Ovary (tissue), 3 donors: ENCODE measurements around the gene FAM13A.

ENCODE experiments used
- CTCF ChIP-seq, 3 donors: fragments of 450-650 bp in 2 of 3; fragments of 200-600 bp in 1 of 3; IDR thresholded peaks; one replicate each; pipeline versions ENCODE4 v1.5.1 to v1.8.0; 2016 to 2022; ENCODE audit warnings: antibody characterized with exemption in 3 of 3, mild to moderate bottlenecking in 1 of 3
- POLR2A ChIP-seq: fragments of 450-650 bp; IDR thresholded peaks from one replicate; pipeline ENCODE4 v1.6.1; 2017; ENCODE audit warnings: antibody characterized with exemption, mild to moderate bottlenecking, moderate library complexity
- donor health status: DM: no; HTN: no; CAD: no.

DNA sequence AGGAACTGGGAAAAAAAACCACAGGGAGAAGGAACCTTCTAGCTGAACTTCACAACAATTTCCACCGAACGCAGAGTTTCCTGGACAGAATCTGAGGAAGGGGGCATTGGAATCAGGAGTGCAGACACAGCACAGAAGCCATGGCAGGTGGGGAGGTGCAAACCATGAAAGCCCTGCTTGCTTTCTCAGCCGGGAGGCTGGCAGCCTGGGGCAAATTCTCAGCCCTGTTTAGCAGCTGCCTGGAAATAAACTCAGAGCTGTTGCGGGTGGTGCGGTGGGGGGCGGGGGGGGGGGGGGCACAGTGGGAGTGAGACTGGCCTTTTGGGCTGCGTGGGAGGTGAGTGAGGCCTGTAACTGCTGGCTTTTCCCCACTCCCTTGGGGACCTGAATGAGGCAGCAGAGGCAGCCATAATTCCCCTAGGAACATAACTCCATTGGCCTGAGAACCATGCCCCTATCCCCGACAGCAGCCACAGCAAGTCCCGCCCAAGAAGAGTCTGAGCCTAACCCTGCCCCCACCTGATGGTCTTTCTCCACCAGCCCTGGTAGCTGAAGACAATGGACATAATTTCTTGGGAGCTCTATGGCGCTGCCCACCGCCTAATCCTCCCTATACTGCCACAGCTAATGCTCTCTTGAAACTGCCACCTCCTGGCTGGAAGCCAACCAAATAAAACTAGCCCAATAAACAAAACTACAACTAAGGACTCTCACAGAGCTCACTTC, 176.3 kb downstream of the FAM13A start:
- no peak for TF ChIP-seq CTCF (IDR thresholded peaks at IDR 0.05)
- no peak for TF ChIP-seq POLR2A
